GM18498 (cell line): ENCODE measurements around the gene SAFB.
"Not testable (repeated sequence)": the region's sequence is repeated elsewhere in the genome, so short reads cannot be mapped to it uniquely, and the experiment has no call there.

Experiments used
- ATAC-seq: cut with Tn5 transposase; IDR thresholded peaks from one replicate; pipeline ENCODE4 v1.9.1; 2021; ENCODE audit warnings: mild to moderate bottlenecking, moderate library complexity; ENCODE audit not compliant: unreplicated experiment

The SAFB gene

GRCh38 chr19:5696196-5697021, 73.5 kb downstream of the SAFB start:
- no peak for ATAC-seq

GRCh38 chr19:5697022-5697889, 74.4 kb downstream of the SAFB start:
- no peak for ATAC-seq

- no peak for ATAC-seq
These were observed 75.2 kb downstream of the SAFB start for GRCh38 chr19:5697890-5698634.

GRCh38 chr19:5698635-5699422, 75.9 kb downstream of the SAFB start:
- ATAC-seq = no peak

- no peak for ATAC-seq
These were observed 77.7 kb downstream of the SAFB start for GRCh38 chr19:5700455-5701092.

- not testable (repeated sequence) for ATAC-seq
These were observed 79.1 kb downstream of the SAFB start for GRCh38 chr19:5702053-5702410.

GRCh38 chr19:5703819-5704818, 81.2 kb downstream of the SAFB start:
- no peak for ATAC-seq

GRCh38 chr19:5705552-5705951, 82.7 kb downstream of the SAFB start:
- no peak for ATAC-seq

- no peak for ATAC-seq
These were observed 84.1 kb downstream of the SAFB start for GRCh38 chr19:5706876-5707573.

- no peak for ATAC-seq
These were observed 85.0 kb downstream of the SAFB start for GRCh38 chr19:5707576-5708575.

GRCh38 chr19:5711025-5711424, 88.1 kb downstream of the SAFB start:
- ATAC-seq = no peak

- no peak for ATAC-seq
These were observed 88.9 kb downstream of the SAFB start for GRCh38 chr19:5711713-5712161.

- no peak for ATAC-seq
These were observed 90.3 kb downstream of the SAFB start for GRCh38 chr19:5713228-5713627.

GRCh38 chr19:5714816-5715215, 91.9 kb downstream of the SAFB start:
- no peak for ATAC-seq

- ATAC-seq = no peak
These were observed 94.5 kb downstream of the SAFB start for GRCh38 chr19:5717215-5717935.
